Epidermal melanocyte (primary cell): Measurements from ENCODE around the gene SART3.

Experiments used
- DNase-seq: peaks from one replicate; pipeline ENCODE4 v3.0.0; 2011; ENCODE audit warnings: low spot score; ENCODE audit not compliant: insufficient read length

The SART3 gene

DNA sequence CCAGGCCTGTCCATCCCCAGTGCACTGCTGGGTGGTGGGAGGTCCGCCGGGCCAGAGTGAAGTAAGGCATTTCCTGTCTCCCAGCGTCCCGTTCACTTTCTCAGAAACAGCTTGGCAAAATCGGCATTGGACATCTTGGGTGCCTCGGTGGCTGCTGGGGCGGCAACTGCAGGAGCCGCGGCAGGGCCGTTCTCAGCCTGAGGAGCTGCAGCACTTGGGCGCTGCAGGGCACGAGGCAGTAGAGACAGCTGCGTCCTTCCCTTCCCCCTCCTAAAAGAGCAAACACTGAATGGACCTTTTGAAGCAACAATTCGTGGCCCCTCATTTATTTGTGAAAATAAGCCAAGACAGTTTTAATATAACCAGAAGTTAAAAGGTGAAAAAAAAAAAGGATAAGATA, 37.6 kb downstream of the SART3 start:
- peak; percentile 38 for DNase-seq

DNA sequence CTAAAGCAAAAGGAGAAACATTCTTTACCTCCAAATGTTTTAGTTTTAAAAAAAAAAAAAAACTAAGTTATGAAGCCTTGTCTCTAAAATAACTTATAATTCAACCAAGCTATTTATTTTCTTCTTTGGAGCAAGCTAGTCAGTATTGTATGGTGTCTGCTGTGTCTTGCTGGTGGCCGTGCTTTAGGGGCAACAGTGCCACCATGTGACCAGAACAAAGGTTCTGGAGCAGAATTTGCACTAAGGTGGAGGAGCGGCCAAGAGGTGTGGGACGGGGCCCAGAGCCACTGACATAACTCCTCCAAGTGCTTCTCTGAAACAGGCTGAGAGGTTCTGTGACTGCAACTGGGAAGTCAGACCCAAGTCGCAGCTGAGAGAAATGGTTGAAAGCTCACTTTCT, 41.4 kb downstream of the SART3 start:
- no peak for DNase-seq

DNA sequence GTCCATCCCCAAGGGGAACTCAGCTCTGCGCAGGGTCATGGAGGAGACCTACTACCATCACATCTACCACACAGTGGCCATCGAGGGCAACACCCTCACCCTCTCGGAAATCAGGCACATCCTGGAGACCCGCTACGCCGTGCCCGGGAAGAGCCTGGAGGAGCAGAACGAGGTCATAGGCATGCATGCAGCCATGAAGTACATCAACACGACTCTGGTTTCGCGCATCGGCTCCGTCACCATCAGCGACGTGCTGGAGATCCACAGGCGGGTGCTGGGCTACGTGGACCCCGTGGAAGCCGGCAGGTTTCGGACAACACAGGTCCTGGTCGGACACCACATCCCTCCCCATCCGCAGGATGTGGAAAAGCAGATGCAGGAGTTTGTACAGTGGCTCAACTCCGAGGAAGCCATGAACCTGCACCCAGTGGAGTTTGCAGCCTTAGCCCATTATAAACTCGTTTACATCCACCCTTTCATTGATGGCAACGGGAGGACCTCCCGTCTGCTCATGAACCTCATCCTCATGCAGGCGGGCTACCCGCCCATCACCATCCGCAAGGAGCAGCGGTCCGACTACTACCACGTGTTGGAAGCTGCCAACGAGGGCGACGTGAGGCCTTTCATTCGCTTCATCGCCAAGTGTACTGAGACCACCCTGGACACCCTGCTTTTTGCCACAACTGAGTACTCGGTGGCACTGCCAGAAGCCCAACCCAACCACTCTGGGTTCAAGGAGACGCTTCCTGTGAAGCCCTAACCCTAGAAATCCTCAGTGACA, 42.1 kb downstream of the SART3 start:
- no peak for DNase-seq

DNA sequence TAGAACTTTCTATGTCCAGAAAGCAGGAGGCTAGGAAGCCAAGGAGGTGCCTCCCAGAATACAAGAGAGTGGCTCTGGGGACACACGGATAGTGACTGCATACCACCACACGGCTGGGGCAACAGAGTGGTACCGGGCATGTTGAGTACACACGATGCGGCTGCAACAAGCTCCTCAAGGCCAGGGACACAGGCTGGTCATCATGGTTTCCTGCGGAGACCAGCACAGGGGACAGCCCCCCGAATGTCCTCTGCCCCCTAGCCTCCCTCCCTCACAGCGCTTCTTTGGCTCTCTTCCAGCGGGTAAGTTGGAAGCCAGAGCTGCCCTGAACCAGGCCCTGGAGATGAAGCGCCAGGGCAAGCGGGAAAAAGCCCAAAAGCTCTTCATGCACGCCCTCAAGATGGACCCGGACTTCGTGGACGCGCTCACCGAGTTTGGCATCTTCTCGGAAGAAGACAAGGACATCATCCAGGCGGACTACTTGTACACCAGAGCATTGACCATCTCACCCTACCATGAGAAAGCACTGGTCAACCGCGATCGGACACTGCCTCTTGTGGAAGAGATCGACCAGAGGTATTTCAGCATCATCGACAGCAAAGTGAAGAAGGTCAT, 42.8 kb downstream of the SART3 start:
- no peak for DNase-seq

DNA sequence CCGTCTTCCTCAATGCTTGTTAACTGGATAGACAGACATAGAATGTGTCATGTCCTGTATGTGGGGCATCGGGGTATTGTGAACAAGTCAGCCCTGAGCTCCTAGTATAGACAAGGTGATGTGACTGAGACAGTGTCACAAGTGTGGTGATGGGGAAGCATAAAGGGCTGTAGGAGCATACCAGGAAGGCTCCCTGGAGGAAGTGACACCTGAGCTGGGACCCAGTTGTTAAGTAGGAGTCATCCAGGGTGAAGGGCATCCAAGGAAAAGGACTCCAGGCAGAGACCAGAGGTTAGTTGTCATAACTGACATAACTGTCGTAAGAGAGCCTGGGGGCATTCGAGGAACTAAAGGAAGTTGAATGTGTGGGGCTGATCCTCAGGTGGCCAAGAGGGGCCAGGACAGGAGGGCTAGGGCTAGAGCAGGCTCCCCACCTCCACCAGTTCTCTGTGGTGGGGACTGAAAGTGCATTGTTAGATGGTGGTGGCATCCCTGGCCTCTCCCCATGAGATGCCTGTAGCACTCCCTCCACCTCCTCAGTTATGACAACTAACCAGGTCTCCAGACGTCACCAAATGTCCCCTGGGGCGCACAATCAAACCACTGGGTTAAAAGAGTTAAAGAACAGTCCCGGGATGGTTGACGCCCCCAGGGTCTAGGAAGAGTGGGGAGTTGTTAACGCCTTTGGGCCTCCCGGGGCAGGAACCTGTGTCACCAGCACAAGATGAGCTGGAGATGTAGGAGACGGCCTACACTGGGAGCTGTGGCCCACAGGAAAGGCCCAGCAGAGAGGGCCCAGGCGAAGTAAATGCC, 43.5 kb downstream of the SART3 start:
- no peak for DNase-seq

DNA sequence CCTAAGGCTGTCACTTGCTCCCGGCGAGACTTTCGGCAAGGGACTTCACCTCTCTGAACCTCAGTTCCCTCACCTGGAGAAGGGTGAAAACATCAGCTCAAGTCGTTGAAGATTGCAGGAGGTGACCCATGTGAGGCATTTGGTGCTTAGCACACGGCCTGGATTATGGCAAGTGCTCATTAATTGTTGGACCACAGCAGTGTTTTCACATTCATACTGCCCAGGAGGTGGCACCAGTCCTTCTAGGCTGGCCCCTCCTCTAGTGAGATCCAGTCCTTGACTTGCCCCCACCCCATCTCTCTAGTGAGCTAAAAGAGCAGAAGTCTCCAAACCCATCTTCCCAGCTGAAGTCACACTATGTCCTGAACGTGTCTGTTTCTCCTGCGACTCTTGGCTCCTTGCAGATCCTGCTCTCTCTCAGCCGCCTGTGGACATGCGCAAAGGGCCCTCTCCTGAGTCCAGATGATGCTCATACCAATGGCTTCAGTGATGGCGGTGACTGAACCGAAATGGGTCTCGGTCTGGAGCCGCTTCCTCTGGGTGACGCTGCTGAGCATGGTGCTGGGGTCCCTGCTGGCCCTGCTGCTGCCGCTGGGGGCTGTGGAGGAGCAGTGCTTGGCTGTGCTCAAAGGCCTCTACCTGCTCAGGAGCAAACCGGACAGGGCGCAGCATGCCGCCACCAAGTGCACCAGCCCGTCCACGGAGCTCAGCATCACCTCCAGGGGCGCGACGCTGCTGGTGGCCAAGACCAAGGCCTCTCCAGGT, 44.3 kb downstream of the SART3 start:
- DNase-seq, result no peak

DNA sequence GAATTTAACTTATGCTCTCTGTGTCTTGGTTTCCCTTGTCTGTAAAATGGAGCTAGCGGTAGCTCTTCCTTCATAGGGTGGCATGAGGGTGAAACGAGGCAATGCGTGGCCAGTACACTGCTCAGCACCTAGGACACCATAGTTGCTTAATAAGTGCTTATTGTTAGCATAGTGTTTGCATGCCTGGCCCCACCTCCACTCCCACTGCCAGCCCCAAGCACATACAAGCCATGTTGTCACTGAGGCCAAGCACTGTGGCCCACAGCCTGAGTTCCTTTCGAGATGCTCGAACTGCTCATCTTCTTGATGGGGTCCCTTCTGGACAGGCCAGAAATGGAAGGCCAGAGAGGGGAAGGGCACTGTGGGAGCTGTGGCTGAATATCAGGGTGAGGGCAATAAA, 45.1 kb downstream of the SART3 start:
- DNase-seq, result no peak

DNA sequence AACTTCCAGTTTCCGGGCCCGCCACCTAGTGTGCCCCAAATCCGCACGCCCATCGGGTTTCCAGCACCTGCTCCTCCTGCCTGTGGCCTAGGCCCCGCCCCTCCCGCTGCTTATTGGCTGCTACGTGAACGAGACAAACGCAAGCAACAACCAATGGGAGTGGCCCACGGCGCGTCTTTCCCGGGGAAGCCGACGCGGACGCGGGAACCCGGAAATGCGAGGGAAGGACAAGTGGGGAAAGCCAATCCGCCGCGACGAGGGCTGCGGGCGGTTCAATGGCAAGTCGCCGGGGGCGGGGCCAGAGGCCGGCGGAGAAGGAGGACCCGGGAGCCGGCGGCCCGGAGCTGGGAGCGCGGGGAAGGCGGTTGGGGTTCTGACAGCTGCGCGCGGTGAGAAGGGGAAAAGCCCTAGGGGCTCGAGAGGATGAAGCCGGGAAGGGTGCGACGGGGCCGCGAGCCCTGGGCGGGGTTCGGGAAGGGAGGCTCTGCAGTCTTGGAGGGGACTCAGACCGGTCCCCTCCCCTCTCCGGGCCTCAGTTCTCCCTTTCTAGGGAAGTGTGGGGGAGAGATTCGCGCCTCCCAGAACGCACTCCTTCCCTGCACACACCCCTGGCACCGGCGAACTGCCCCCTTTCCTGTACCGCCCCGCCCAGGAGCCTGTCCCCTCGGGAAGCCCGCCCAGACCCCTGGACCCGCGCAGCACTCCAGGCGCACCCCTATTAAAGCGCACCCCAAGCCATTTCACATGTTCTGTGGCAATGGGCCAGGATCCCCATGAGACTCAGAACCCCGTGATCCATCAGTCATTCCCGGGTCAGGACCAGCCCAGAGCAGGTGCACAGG, 45.8 kb downstream of the SART3 start, which contains the start of gene FICD:
FICD (plus strand) TSS at position 305 of the 842 bp plus-strand sequence. CDS start 1,696 bp downstream, outside the sequence.
- DNase-seq, result peak; percentile 97

DNA sequence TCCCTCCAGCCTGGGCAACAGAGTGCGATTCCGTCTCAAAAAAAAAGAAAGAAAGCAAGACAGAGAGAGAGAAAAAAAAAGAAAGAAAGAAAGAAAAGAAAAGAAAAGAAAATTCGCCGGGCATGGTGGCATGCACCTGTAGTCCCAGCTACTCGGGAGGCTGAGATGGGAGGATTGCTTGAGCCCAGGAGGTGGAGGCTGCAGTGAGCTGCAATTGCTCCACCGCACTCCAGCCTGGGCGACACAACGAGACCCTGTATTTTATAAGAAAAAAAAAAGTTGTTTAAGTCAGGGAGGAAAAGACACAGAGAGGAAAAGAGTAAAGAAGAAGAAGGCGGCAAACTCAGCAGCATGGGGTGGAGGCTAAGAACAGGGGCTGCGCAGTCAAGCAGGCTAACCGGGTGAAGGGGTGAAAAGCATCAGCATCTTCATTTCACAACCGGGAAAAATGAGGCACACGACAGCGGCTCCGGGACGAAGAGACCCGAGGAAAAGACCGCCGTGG, 46.5 kb downstream of the SART3 start:
- DNase-seq, result no peak

DNA sequence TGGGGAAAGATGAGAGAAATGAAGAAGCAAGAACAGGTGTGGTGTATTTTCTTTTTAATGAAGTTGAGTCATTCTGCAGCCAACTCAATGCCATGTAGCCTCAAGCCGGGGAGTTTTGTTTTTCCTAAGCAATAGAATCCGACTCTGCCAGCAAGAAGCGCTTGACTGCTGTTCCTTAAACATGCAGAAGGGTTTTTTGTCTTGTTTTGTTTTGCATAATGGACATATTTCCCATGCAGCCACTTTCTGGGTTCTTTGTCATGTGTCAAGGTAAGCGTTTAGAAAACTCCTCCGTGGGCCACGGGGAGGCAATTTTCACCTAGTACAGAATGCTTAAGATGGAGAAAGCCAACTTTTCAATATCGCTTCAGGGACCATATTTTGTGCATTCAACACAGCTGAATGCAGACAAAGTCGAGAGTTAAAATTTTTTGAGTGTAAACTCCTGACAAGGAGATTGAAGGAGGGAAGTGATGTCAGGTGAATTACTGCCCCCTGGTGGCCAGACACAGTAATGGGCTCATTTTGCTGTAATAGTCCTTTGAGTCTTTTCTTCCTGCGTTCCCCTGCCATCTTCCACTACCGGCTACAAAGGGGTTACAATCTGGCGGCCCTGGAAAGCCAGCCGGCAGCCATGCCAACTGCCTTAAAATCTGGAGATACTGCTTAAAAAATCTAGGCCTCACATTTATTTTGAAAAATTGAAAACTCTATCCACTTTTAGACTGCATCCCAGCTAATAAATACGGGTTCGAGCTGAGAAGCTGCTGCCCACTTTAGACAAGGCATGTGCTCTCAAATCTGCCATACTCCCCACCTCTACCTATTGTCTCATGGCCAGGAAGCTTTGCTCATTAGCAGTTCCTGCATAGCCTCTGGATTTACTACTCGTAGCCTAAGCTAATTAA, 49.1 kb downstream of the SART3 start:
- DNase-seq, result peak; percentile 44

DNA sequence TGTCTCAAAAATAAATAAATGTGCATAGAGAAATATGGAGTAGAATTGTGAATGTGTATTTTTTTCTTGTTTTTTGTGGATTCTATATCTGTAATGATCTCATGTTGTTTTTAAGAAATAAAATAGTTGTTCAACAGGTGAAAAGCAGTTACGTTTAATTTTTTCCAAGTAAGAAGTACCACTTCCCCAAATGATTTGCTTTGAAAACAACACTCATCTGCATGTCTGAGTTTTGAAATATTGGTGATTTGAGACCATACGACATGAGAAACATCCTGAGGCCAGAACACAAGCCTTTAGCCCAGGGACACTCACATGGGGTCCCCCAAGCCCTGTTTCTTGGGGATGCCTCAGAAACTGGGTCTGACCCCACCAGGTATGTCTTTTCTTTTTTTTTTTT, 50.1 kb downstream of the SART3 start:
- no peak for DNase-seq

DNA sequence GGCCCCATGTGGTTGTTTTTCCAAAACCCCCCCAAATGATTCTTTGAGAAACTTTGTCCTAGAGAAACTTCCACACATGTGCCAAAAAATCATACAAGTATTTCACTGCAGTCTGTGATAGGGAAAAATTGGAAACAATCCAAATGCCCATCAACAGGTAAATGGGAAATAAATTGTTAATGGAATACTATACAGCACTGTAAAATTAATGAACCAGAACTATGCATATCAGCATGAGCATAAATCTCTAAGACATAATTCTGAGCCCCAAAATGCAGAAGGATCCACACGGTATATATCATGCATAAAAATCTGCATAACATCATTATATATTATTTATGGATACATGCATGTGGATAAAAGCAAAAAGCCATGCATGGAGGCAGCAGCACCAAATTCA, 51.2 kb downstream of the SART3 start:
- no peak for DNase-seq

DNA sequence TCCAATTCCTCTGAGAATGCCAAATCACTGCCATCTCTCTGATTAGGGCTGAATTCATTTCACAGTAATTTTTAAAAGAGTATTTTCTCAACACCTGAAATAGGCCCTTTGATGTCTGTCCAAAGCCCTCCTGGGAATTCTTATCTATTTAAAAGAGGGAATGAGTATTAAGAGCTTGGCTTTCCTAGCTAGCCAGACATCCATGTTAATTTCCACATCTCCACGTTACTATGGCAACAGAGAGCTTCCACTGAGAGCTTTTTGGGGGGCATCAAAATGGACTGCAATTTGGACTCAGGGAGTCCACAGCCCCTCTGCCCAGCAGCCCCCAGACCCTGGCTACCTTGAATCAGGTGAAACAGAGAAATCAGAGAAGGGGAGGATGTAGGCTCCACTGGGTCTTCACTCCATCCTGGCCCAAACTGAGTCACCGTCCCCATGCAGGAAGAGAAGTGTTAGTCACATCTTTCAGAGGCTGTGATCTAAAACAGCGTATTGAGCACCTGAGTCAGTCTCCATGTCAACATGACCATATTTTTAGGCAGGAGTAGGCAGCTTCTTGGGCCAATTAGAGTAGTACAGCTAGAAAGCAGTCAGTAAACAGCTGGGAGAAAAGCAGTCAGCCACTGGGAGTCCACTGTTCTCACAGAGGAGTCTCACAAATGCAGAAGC, 52.9 kb downstream of the SART3 start:
- no peak for DNase-seq

DNA sequence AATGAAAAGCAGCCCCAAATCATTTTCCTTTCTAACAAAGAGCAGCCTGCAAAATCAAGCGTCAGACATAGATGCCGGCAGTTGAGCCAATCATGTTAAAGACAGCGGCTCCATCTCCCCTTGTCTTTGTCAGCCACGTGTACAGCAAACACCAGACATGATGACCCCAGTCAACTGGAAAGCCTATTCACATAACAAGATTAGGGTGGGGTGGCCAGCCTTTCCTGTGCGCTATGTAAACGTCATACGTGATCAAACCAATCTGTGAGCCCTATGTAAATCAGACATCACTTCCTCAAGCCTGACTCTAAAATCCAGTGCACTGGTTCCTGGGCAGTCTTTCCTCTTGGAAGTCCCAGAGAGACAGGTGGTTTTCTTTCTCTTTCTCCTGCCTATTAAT, 55.8 kb downstream of the SART3 start:
- no peak for DNase-seq

DNA sequence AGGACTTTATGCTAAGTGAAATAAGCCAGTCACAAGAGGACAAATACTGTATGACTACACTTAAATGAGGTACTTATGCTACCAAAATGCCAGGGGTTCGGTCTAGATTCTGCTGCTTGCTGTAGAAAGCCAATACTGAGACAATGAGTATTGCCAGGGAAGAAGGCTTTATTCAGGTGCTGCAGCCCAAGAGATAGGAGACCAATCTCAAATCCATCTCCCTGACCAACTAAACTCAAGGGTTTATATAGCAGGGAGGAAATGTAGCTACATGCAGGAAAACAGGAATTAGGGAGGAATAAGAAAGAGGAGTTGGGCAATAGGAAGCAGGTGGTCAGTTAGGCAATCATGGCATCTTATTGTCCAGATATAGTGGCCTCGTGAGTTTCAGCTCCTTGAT, 58.1 kb downstream of the SART3 start:
- DNase-seq, result no peak

DNA sequence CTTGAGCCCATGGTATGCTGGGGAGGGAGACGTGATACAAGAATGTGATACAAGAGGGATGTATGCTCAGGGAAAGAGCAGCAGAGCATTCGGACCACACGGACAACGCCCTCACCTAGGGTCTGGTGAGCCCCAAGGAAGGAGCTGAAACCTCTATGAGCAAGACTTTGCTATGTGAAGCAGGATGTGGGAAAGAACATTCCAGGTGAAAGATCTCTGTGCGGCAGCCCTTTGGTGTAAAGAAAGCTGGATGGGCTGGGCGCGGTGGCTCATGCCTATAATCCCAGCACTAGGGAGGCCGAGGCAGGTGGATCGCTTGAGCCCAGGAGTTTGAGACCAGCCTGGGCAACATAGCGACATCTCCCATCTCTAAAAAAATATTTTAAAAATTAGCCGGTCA, 62.8 kb downstream of the SART3 start:
- no peak for DNase-seq

DNA sequence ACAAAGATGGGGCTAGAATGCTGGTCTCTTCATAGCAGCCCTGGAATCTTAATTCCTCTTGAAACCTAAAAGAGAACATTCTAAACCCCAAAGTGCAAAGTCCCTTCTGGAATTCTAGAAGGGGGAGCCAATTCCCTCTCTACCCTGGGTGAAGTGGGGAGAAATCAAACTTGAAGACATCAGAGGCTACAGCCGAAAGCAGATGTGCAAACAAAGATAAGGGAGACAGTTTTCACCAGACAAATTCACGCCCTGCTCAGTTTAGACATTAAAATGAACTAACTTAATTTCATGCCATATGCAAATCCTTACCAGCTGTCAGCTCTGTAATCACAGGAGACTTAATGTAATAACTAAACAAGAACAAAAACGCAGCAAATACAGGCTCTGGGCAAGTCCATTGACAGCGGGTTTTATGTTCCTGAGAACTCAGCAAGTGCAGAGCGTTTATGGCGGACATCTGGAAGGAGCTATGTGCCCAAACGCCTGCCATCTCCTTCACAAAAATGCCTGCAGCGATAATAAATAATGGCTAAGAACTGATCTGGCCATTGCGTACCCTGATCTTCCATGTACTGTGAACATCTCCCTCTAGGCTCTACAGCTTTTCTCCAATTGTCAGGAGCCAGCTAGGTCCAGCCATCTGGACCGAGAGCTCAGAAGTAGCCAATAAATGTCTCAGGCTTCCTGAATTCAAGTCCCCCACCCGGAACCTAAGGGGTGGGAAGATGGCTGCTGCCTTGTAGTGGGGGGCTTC, 65.0 kb downstream of the SART3 start:
- DNase-seq, result no peak

DNA sequence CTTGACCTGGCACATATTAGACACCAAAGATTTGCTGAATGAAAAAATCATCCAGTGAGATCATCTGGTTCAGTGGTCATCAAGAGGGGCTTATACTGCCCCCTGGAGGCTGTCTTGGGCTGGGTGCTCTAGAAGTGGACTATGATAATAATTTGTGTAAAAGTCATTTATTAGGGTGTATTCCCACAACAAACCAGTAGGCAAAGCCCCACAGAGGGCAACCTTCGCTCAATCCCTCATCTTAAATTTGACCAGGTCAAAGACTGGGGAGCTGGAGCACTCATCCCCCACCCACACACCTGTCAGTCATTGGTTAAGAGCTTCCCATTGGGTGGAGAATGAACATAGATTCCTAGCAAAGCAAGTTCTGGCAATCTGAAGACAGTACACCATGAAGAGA, 65.9 kb downstream of the SART3 start:
- DNase-seq, result no peak
